HEK293 (cell line): ENCODE measurements around the gene NET1.
"Not testable (repeated sequence)": the region's sequence is repeated elsewhere in the genome, so short reads cannot be mapped to it uniquely, and the experiment has no call there.

ENCODE experiments used
- ATF2 ChIP-seq: fragments of 450-650 bp; formaldehyde crosslinking; IDR thresholded peaks from 2 replicates; pipeline ENCODE4 v1.5.1; 2016; ENCODE audit warnings: missing biosample characterization, missing genetic modification characterization, low read depth
- CTCF ChIP-seq: fragments of 450-650 bp; formaldehyde crosslinking; IDR thresholded peaks from 2 replicates; pipeline ENCODE4 v1.5.1; 2016; ENCODE audit warnings: missing biosample characterization, missing genetic modification characterization
- GLIS2 ChIP-seq: fragments of 450-650 bp; formaldehyde crosslinking; IDR thresholded peaks from 2 replicates; pipeline ENCODE4 v1.5.1; 2016; ENCODE audit warnings: missing biosample characterization, missing genetic modification characterization
- REST ChIP-seq: fragments of 450-650 bp; formaldehyde crosslinking; IDR thresholded peaks from 2 replicates; pipeline ENCODE4 v1.5.1; 2016; ENCODE audit warnings: missing biosample characterization, missing genetic modification characterization
- ZBTB20 ChIP-seq: fragments of 450-650 bp; formaldehyde crosslinking; IDR thresholded peaks from 2 replicates; pipeline ENCODE4 v1.5.1; 2016; ENCODE audit warnings: missing biosample characterization, missing genetic modification characterization
- ZEB2 ChIP-seq: fragments of 450-650 bp; formaldehyde crosslinking; IDR thresholded peaks from 2 replicates; pipeline ENCODE4 v1.5.1; 2016; ENCODE audit warnings: missing biosample characterization, missing genetic modification characterization
- ZNF140 ChIP-seq: fragments of 450-650 bp; formaldehyde crosslinking; IDR thresholded peaks from 2 replicates; pipeline ENCODE4 v1.5.1; 2016; ENCODE audit warnings: missing biosample characterization, missing genetic modification characterization
- ZNF155 ChIP-seq: fragments of 450-650 bp; formaldehyde crosslinking; IDR thresholded peaks from 2 replicates; pipeline ENCODE4 v1.5.1; 2016; ENCODE audit warnings: missing biosample characterization, missing genetic modification characterization
- ZNF239 ChIP-seq: fragments of 450-650 bp; formaldehyde crosslinking; IDR thresholded peaks from 2 replicates; pipeline ENCODE4 v1.5.1; 2016; ENCODE audit warnings: missing biosample characterization, missing genetic modification characterization
- ZNF26 ChIP-seq: fragments of 450-650 bp; formaldehyde crosslinking; IDR thresholded peaks from 2 replicates; pipeline ENCODE4 v1.5.1; 2016; ENCODE audit warnings: missing biosample characterization, missing genetic modification characterization
- ZNF274 ChIP-seq, 2 experiments: fragments of 200-500 bp in 1 of 2; fragments of 450-650 bp in 1 of 2; sonication (Bioruptor generic) in 1 of 2; formaldehyde crosslinking in 1 of 2; IDR thresholded peaks; 2 replicates each; pipeline versions ENCODE4 v1.5.1 to v1.6.1; 2014 to 2016; ENCODE audit warnings: borderline replicate concordance in 1 of 2, inconsistent platforms in 1 of 2, low read length in 1 of 2, missing biosample characterization in 1 of 2, missing genetic modification characterization in 1 of 2
- ZNF580 ChIP-seq: fragments of 450-650 bp; formaldehyde crosslinking; IDR thresholded peaks from 2 replicates; pipeline ENCODE4 v1.5.1; 2016; ENCODE audit warnings: missing biosample characterization, missing genetic modification characterization
- ZXDB ChIP-seq: fragments of 450-650 bp; formaldehyde crosslinking; IDR thresholded peaks from 2 replicates; pipeline ENCODE4 v1.5.1; 2016; ENCODE audit warnings: missing biosample characterization, missing genetic modification characterization

GRCh38 chr10:5380395-5380794 is 32.0 kb upstream of the NET1 start:
- not testable (repeated sequence) for TF ChIP-seq CTCF (tag by site-specific recombination); ZBTB20; ZNF155; GLIS2 (tag by site-specific recombination); ZNF274 (IDR thresholded peaks at IDR 0.05; ENCODE audit: low read length); ZNF274 (tag by site-specific recombination; IDR thresholded peaks at IDR 0.05; ENCODE audit: borderline replicate concordance); REST (tag by site-specific recombination); ZXDB (tag by site-specific recombination); ATF2 (tag by site-specific recombination); ZNF26 (tag by site-specific recombination); ZNF580 (tag by site-specific recombination); ZEB2 (tag by site-specific recombination); ZNF239 (tag by site-specific recombination); ZNF140 (tag by site-specific recombination)
